Prostate gland (tissue), 2 donors: ENCODE data around the gene FARP1.

ENCODE experiments used
- CTCF ChIP-seq, 4 experiments: fragments of 200-600 bp in 2 of 4; fragments of 450-650 bp in 2 of 4; sonication (generic) in 2 of 4; IDR thresholded peaks; 1 replicate in 3 of 4; 2 replicates in 1 of 4; pipeline ENCODE4 v1.5.1; 2016 to 2019; ENCODE audit warnings: antibody characterized with exemption in 4 of 4, mild to moderate bottlenecking in 2 of 4, moderate library complexity in 2 of 4
- POLR2A ChIP-seq: fragments of 450-650 bp; IDR thresholded peaks from one replicate; pipeline ENCODE4 v1.6.1; 2016; ENCODE audit warnings: antibody characterized with exemption, mild to moderate bottlenecking

DNA sequence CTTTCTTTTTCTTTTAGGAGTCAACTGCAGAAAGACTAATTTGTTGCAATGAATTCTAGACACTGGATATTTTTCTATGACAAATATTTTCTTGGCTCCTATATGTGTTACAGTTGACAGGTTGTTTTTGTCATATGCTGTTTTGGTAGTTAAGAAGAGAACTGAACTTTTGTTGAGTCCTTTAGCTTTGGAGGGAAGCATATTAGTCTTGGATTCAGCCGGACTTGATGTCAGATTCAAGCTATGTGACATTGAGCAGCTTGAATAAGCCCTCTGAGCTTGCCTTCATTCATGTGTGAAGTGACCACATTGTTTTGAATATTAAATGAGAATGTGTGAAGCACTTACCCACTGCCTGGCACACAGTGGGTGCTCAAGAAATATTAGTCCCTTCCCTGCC is 216.0 kb downstream of the FARP1 start:
- no peak for TF ChIP-seq POLR2A
- TF ChIP-seq CTCF (IDR thresholded peaks at IDR 0.05) = no peak
